NT2/D1 (cell line): Measurements from ENCODE around the gene CD47.

Source experiments
- DNase-seq: peaks from one replicate; pipeline ENCODE4 v3.0.0-alpha.2; 2011; ENCODE audit warnings: low read depth, low spot score
- H3K27me3 ChIP-seq: 2 replicates; pipeline ENCODE4 v1.6.0; 2011; ENCODE audit warnings: mild to moderate bottlenecking; ENCODE audit not compliant: insufficient read length, insufficient read depth
- H3K36me3 ChIP-seq: 2 replicates; pipeline ENCODE4 v1.6.1; 2011; ENCODE audit warnings: mild to moderate bottlenecking, low read length, mixed read lengths; ENCODE audit not compliant: insufficient read depth, insufficient read length
- H3K4me1 ChIP-seq: 2 replicates; pipeline ENCODE4 v1.5.1; 2011; ENCODE audit not compliant: insufficient read depth, insufficient read length
- H3K4me3 ChIP-seq: 2 replicates; pipeline ENCODE4 v1.5.1; 2011; ENCODE audit warnings: low read depth; ENCODE audit not compliant: insufficient read length
- H3K9ac ChIP-seq: 2 replicates; pipeline ENCODE4 v1.6.0; 2011; ENCODE audit warnings: low read depth; ENCODE audit not compliant: insufficient read length
- H3K9me3 ChIP-seq: 2 replicates; pipeline ENCODE4 v1.5.1; 2011; ENCODE audit warnings: mild to moderate bottlenecking, low read length; ENCODE audit not compliant: insufficient read depth
- SUZ12 ChIP-seq: IDR thresholded peaks from 2 replicates; pipeline ENCODE4 v1.6.1; 2011; ENCODE audit not compliant: insufficient read length, insufficient read depth; ENCODE audit errors: extremely low read depth
- YY1 ChIP-seq: IDR thresholded peaks from 2 replicates; pipeline ENCODE4 v1.6.1; 2011; ENCODE audit not compliant: insufficient read length, insufficient read depth
- ZNF274 ChIP-seq: IDR thresholded peaks from 2 replicates; pipeline ENCODE4 v1.6.1; 2011; ENCODE audit warnings: mild to moderate bottlenecking, low read depth, low read length

CD47 gene

GRCh38 chr3:108036984-108037741 is 53.7 kb downstream of the CD47 start:
- no peaks in the 10 kb centered on the region for H3K9me3 ChIP-seq
- no peaks in the 10 kb centered on the region for H3K4me1 ChIP-seq
- no peaks in the 10 kb centered on the region for H3K27me3 ChIP-seq
- no peak overlapping the region for H3K9ac ChIP-seq
- no peak overlapping the region for H3K4me3 ChIP-seq
- no peaks in the 10 kb centered on the region for H3K36me3 ChIP-seq
- TF ChIP-seq SUZ12 (no peak), YY1 (no peak), ZNF274 (no peak)
- no peak for DNase-seq

DNA sequence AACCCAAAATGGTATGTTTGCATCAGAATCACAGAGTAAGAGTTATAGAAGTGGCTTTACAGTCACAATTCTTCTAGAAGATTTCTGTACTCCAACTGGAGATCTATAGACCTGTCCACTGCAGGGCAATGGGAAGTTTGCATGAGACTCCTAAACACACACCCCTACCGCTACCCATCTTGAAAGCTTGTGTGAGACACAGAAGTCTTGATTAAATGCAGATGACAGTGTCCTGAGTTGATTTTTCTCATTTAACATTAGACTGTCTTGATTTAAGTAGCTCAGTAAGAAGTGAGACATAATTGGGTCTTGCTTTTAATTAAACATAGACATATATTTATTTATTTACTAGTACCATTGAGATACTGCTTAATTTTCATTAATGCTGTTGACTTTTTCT is 54.4 kb downstream of the CD47 start:
- no peak overlapping the region for H3K9ac ChIP-seq
- no peak for TF ChIP-seq ZNF274
- no peak for TF ChIP-seq YY1
- TF ChIP-seq SUZ12: no peak
- H3K27me3 ChIP-seq: no peaks in the 10 kb centered on the region
- H3K4me1 ChIP-seq: no peaks in the 10 kb centered on the region
- H3K9me3 ChIP-seq: no peaks in the 10 kb centered on the region
- no peak overlapping the region for H3K4me3 ChIP-seq
- no peaks in the 10 kb centered on the region for H3K36me3 ChIP-seq
- no peak for DNase-seq

GRCh38 chr3:108035751-108036150 is 55.1 kb downstream of the CD47 start:
- DNase-seq: no peak
- H3K4me3 ChIP-seq: no peak overlapping the region
- H3K9me3 ChIP-seq: no peaks in the 10 kb centered on the region
- no peaks in the 10 kb centered on the region for H3K4me1 ChIP-seq
- no peaks in the 10 kb centered on the region for H3K27me3 ChIP-seq
- TF ChIP-seq YY1 (no peak), ZNF274 (no peak), SUZ12 (no peak)
- no peaks in the 10 kb centered on the region for H3K36me3 ChIP-seq
- no peak overlapping the region for H3K9ac ChIP-seq

GRCh38 chr3:108031895-108032294 is 58.9 kb downstream of the CD47 start:
- Histone ChIP-seq H3K36me3 (no peaks in the 10 kb centered on the region), H3K9ac (no peak overlapping the region), H3K27me3 (no peaks in the 10 kb centered on the region), H3K9me3 (peaks cover 9% of the 10 kb centered on the region), H3K4me3 (no peak overlapping the region), H3K4me1 (no peaks in the 10 kb centered on the region)
- TF ChIP-seq SUZ12: no peak
- no peak for TF ChIP-seq ZNF274
- TF ChIP-seq YY1: no peak
- DNase-seq: no peak

GRCh38 chr3:108030960-108031359 is 59.9 kb downstream of the CD47 start:
- H3K4me1 ChIP-seq: no peaks in the 10 kb centered on the region
- H3K27me3 ChIP-seq: no peaks in the 10 kb centered on the region
- no peak for DNase-seq
- TF ChIP-seq ZNF274 (no peak), SUZ12 (no peak), YY1 (no peak)
- H3K9ac ChIP-seq: no peak overlapping the region
- H3K4me3 ChIP-seq: no peak overlapping the region
- peaks cover 13% of the 10 kb centered on the region for H3K9me3 ChIP-seq
- H3K36me3 ChIP-seq: no peaks in the 10 kb centered on the region

DNA sequence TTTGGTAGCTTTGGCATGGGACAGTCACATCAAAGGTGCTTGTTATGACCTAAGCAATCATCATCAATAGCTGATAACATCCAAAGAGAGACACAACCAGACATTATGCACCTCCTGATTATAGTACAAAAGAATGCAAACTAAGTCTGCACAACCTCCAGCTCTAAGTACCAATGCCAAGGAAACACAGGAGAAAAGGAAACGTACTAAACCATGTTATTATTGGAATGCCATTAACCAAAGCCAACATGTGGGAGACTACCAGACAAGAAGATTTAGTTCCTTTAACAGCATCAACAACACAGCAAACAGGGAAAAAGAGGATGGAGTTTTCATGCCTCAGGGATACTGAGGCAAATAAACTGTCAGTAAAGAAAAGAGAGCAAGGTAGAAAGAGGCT is 61.4 kb downstream of the CD47 start:
- Histone ChIP-seq H3K9me3 (peaks cover 19% of the 10 kb centered on the region), H3K4me3 (no peak overlapping the region), H3K9ac (no peak overlapping the region), H3K4me1 (no peaks in the 10 kb centered on the region), H3K27me3 (no peaks in the 10 kb centered on the region), H3K36me3 (no peaks in the 10 kb centered on the region)
- TF ChIP-seq SUZ12: no peak
- TF ChIP-seq ZNF274: no peak
- no peak for TF ChIP-seq YY1
- DNase-seq: no peak

GRCh38 chr3:108028896-108029295 is 61.9 kb downstream of the CD47 start:
- no peak for DNase-seq
- no peak for TF ChIP-seq ZNF274
- no peak for TF ChIP-seq YY1
- TF ChIP-seq SUZ12: no peak
- H3K4me1 ChIP-seq: no peaks in the 10 kb centered on the region
- no peaks in the 10 kb centered on the region for H3K27me3 ChIP-seq
- H3K4me3 ChIP-seq: no peak overlapping the region
- H3K36me3 ChIP-seq: no peaks in the 10 kb centered on the region
- peaks cover 19% of the 10 kb centered on the region for H3K9me3 ChIP-seq
- no peak overlapping the region for H3K9ac ChIP-seq
